ENCODE measurements around the gene DEFB128.

- TF ChIP-seq, protein P1, sequence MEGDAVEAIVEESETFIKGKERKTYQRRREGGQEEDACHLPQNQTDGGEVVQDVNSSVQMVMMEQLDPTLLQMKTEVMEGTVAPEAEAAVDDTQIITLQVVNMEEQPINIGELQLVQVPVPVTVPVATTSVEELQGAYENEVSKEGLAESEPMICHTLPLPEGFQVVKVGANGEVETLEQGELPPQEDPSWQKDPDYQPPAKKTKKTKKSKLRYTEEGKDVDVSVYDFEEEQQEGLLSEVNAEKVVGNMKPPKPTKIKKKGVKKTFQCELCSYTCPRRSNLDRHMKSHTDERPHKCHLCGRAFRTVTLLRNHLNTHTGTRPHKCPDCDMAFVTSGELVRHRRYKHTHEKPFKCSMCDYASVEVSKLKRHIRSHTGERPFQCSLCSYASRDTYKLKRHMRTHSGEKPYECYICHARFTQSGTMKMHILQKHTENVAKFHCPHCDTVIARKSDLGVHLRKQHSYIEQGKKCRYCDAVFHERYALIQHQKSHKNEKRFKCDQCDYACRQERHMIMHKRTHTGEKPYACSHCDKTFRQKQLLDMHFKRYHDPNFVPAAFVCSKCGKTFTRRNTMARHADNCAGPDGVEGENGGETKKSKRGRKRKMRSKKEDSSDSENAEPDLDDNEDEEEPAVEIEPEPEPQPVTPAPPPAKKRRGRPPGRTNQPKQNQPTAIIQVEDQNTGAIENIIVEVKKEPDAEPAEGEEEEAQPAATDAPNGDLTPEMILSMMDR (conservative IDR thresholded peaks at IDR 0.05; ENCODE audit: low read length) = no peak
- TF ChIP-seq EZH2phosphoT487 (IDR thresholded peaks at IDR 0.05; ENCODE audit: borderline replicate concordance, low read depth, low read length) = no peak
Measured at GRCh38 chr20:187733-188132, 1.8 kb downstream of the DEFB128 start.

Data from OCI-LY7 (cell line).